ENCODE measurements around the gene KDM2A. TPM values are rescaled to one million over a fixed set of nuclear protein-coding genes. Genes with fewer than 3 reads are reported as not detected.

The KDM2A gene
- total RNA-seq, 1 experiment from 2014 or later = 65.3 TPM

GRCh38 chr11:67095214-67095507 lies 23.9 kb upstream of the KDM2A start:
- Histone ChIP-seq H3K4me2 (ENCODE audit: low read length) (no peak overlapping the region), H3K9me2 (replicated peaks; ENCODE audit: low read length) (no peaks in the 10 kb centered on the region), H3K9me3 (ENCODE audit: low read length) (no peaks in the 10 kb centered on the region), H3F3A (ENCODE audit: low read length, unreplicated experiment) (no peaks in the 10 kb centered on the region), H3K4me1 (ENCODE audit: insufficient read depth, low read length) (no peaks in the 10 kb centered on the region), H4K20me1 (ENCODE audit: low read length) (no peaks in the 10 kb centered on the region), H3K36me3 (ENCODE audit: low read depth, low read length) (no peaks in the 10 kb centered on the region), H3K4me3 (ENCODE audit: low read length) (no peak overlapping the region), H3K9ac (ENCODE audit: low read length) (no peak overlapping the region), H3K27ac (ENCODE audit: low read length) (no peak overlapping the region), H3K27me3 (ENCODE audit: low read length) (no peaks in the 10 kb centered on the region), H2AFZ (ENCODE audit: low read length) (no peak overlapping the region), H3K79me2 (ENCODE audit: low read length) (no peaks in the 10 kb centered on the region)
- DNase-seq = no peak
- CTCF ChIA-PET = interaction anchor here (0.6 to 1.3 kb wide), 5 partner anchors 24 to 222 kb away, joined by 4 to 11 read pairs (median 5); partner anchors contain the start of gene KDM2A
- TF ChIP-seq EZH2 (IDR thresholded peaks at IDR 0.05; ENCODE audit: low read length, unreplicated experiment) (no peak), EZH2phosphoT487 (IDR thresholded peaks at IDR 0.05; ENCODE audit: borderline replicate concordance, low read length) (no peak)
- TF ChIP-seq, protein P1, sequence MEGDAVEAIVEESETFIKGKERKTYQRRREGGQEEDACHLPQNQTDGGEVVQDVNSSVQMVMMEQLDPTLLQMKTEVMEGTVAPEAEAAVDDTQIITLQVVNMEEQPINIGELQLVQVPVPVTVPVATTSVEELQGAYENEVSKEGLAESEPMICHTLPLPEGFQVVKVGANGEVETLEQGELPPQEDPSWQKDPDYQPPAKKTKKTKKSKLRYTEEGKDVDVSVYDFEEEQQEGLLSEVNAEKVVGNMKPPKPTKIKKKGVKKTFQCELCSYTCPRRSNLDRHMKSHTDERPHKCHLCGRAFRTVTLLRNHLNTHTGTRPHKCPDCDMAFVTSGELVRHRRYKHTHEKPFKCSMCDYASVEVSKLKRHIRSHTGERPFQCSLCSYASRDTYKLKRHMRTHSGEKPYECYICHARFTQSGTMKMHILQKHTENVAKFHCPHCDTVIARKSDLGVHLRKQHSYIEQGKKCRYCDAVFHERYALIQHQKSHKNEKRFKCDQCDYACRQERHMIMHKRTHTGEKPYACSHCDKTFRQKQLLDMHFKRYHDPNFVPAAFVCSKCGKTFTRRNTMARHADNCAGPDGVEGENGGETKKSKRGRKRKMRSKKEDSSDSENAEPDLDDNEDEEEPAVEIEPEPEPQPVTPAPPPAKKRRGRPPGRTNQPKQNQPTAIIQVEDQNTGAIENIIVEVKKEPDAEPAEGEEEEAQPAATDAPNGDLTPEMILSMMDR (conservative IDR thresholded peaks at IDR 0.05; ENCODE audit: low read depth, low read length) = no peak; the same call in 1 of the 2 replicates
- intact Hi-C loops (cut with micrococcal nuclease) = no loop called here
- POLR2A ChIA-PET (ENCODE audit: unreplicated experiment) = no interaction called here
- no TSS peak for BruUV-seq (replicated peaks)
- ATAC-seq = no peak

- no peak overlapping the region for H3K9ac ChIP-seq (ENCODE audit: low read length)
These were observed 20.1 kb upstream of the KDM2A start for GRCh38 chr11:67098799-67099429.

GRCh38 chr11:67099831-67100324 lies 19.2 kb upstream of the KDM2A start:
- intact Hi-C loops (cut with micrococcal nuclease) = no loop called here
- no peak for ATAC-seq

More at GRCh38 chr11:67098799-67099429, 20.1 kb upstream of the KDM2A start:
- Histone ChIP-seq H3K79me2 (ENCODE audit: low read length) (no peaks in the 10 kb centered on the region), H3K9me3 (ENCODE audit: low read length) (no peaks in the 10 kb centered on the region), H3K9me2 (replicated peaks; ENCODE audit: low read length) (no peaks in the 10 kb centered on the region), H3F3A (ENCODE audit: low read length, unreplicated experiment) (no peaks in the 10 kb centered on the region), H3K36me3 (ENCODE audit: low read depth, low read length) (no peaks in the 10 kb centered on the region), H3K27ac (ENCODE audit: low read length) (no peak overlapping the region), H3K4me3 (ENCODE audit: low read length) (no peak overlapping the region), H3K4me2 (ENCODE audit: low read length) (no peak overlapping the region), H4K20me1 (ENCODE audit: low read length) (no peaks in the 10 kb centered on the region), H3K27me3 (ENCODE audit: low read length) (no peaks in the 10 kb centered on the region), H2AFZ (ENCODE audit: low read length) (no peak overlapping the region), H3K4me1 (ENCODE audit: insufficient read depth, low read length) (no peaks in the 10 kb centered on the region)
- ChIA-PET CTCF (interaction anchor here (0.5 to 0.6 kb wide), 2 partner anchors 15 to 86 kb away, joined by 3 to 6 read pairs; no protein-coding TSS in a partner anchor), POLR2A (ENCODE audit: unreplicated experiment) (no interaction called here)
- TF ChIP-seq EZH2 (IDR thresholded peaks at IDR 0.05; ENCODE audit: low read length, unreplicated experiment) = no peak
- TF ChIP-seq EZH2phosphoT487 (IDR thresholded peaks at IDR 0.05; ENCODE audit: borderline replicate concordance, low read length) = no peak
- TF ChIP-seq, protein P1 (conservative IDR thresholded peaks at IDR 0.05; ENCODE audit: low read depth, low read length) = no peak
- DNase-seq = no peak
- ATAC-seq = no peak
- BruUV-seq (replicated peaks) = no TSS peak
- intact Hi-C loops (cut with micrococcal nuclease) = no loop called here

More at GRCh38 chr11:67099831-67100324, 19.2 kb upstream of the KDM2A start:
- no peaks in the 10 kb centered on the region for H3K9me2 ChIP-seq (replicated peaks; ENCODE audit: low read length)
- BruUV-seq (replicated peaks) = no TSS peak
- H3K79me2 ChIP-seq (ENCODE audit: low read length) = no peaks in the 10 kb centered on the region
- ChIA-PET CTCF (no interaction called here), POLR2A (ENCODE audit: unreplicated experiment) (no interaction called here)
- H3K9me3 ChIP-seq (ENCODE audit: low read length) = no peaks in the 10 kb centered on the region
- H3K27ac ChIP-seq (ENCODE audit: low read length) = no peak overlapping the region
- DNase-seq = no peak
- no peak overlapping the region for H3K4me3 ChIP-seq (ENCODE audit: low read length)
- H3K4me1 ChIP-seq (ENCODE audit: insufficient read depth, low read length) = no peaks in the 10 kb centered on the region
- no peaks in the 10 kb centered on the region for H3K36me3 ChIP-seq (ENCODE audit: low read depth, low read length)
- no peaks in the 10 kb centered on the region for H3F3A ChIP-seq (ENCODE audit: low read length, unreplicated experiment)
- no peak overlapping the region for H2AFZ ChIP-seq (ENCODE audit: low read length)
- H3K27me3 ChIP-seq (ENCODE audit: low read length) = no peaks in the 10 kb centered on the region
- no peaks in the 10 kb centered on the region for H4K20me1 ChIP-seq (ENCODE audit: low read length)
- H3K4me2 ChIP-seq (ENCODE audit: low read length) = no peak overlapping the region
- TF ChIP-seq EZH2 (IDR thresholded peaks at IDR 0.05; ENCODE audit: low read length, unreplicated experiment) (no peak), EZH2phosphoT487 (IDR thresholded peaks at IDR 0.05; ENCODE audit: borderline replicate concordance, low read length) (no peak)
- TF ChIP-seq, protein P1 (conservative IDR thresholded peaks at IDR 0.05; ENCODE audit: low read depth, low read length) = no peak
- H3K9ac ChIP-seq (ENCODE audit: low read length) = no peak overlapping the region
